H1 (cell line): ENCODE measurements around the gene ZNF469.

Source experiments
- CREB1 ChIP-seq: IDR thresholded peaks from 2 replicates; pipeline ENCODE4 v1.6.1; 2012; ENCODE audit warnings: inconsistent platforms
- CTCF ChIP-seq, 3 experiments: IDR thresholded peaks; 1 replicate in 2 of 3; 2 replicates in 1 of 3; pipeline versions ENCODE4 v1.5.1 to v1.6.1; 2011; ENCODE audit warnings: low read length in 3 of 3, mild to moderate bottlenecking in 3 of 3, inconsistent platforms in 2 of 3, low read depth in 1 of 3, moderate library complexity in 1 of 3; ENCODE audit not compliant: insufficient read depth in 1 of 3; ENCODE audit errors: control extremely low read depth in 1 of 3
- EP300 ChIP-seq, 2 experiments: IDR thresholded peaks; 1 replicate in 1 of 2; 2 replicates in 1 of 2; pipeline ENCODE4 v1.6.1; 2011 to 2012; ENCODE audit warnings: low read depth in 2 of 2, low read length in 2 of 2, mild to moderate bottlenecking in 2 of 2, borderline replicate concordance in 1 of 2, inconsistent platforms in 1 of 2, moderate library complexity in 1 of 2
- EZH2 ChIP-seq: fragments of 200-600 bp; sonication (generic); IDR thresholded peaks from 2 replicates; pipeline ENCODE4 v1.7.1; 2012; ENCODE audit warnings: low read depth, mild to moderate bottlenecking, moderate library complexity, low read length, inconsistent platforms; ENCODE audit not compliant: severe bottlenecking
- HDAC6 ChIP-seq: IDR thresholded peaks from one replicate; pipeline ENCODE4 v1.7.1; 2012; ENCODE audit warnings: low read depth, mild to moderate bottlenecking, inconsistent platforms, low read length, moderate library complexity
- JUND ChIP-seq: IDR thresholded peaks from 2 replicates; pipeline ENCODE4 v1.6.1; 2011; ENCODE audit warnings: mild to moderate bottlenecking, improper control_type of control experiment, low read length
- KDM5A ChIP-seq: fragments of 200-600 bp; IDR thresholded peaks from 2 replicates; pipeline ENCODE4 v1.7.1; 2012; ENCODE audit warnings: mild to moderate bottlenecking, low read length, inconsistent platforms, mixed read lengths
- NRF1 ChIP-seq: IDR thresholded peaks from 2 replicates; pipeline ENCODE4 v1.6.1; 2011; ENCODE audit warnings: mild to moderate bottlenecking, low read depth, low read length, improper control_type of control experiment
- POLR2A ChIP-seq, 2 experiments: IDR thresholded peaks; 1 replicate in 1 of 2; 2 replicates in 1 of 2; pipeline ENCODE4 v1.6.1; 2011; ENCODE audit warnings: low read depth in 2 of 2, low read length in 2 of 2, mild to moderate bottlenecking in 2 of 2; ENCODE audit errors: control extremely low read depth in 1 of 2
- POLR2AphosphoS5 ChIP-seq: IDR thresholded peaks from 2 replicates; pipeline ENCODE4 v1.6.1; 2011; ENCODE audit warnings: low read depth, low read length
- SIN3A ChIP-seq, 2 experiments: IDR thresholded peaks in 1 of 2; conservative IDR thresholded peaks in 1 of 2; 2 replicates each; pipeline ENCODE4 v1.6.1; 2011 to 2012; ENCODE audit warnings: low read length in 2 of 2, improper control_type of control experiment in 1 of 2, low read depth in 1 of 2, mild to moderate bottlenecking in 1 of 2
- SP1 ChIP-seq: IDR thresholded peaks from 2 replicates; pipeline ENCODE4 v1.6.1; 2011; ENCODE audit warnings: low read depth, low read length
- ZNF274 ChIP-seq: IDR thresholded peaks from 2 replicates; pipeline ENCODE4 v1.7.0; 2012; ENCODE audit warnings: low read length, borderline replicate concordance; ENCODE audit errors: extremely low read depth

- TF ChIP-seq POLR2AphosphoS5: no peak
- no peak for TF ChIP-seq EP300 (IDR thresholded peaks at IDR 0.05; ENCODE audit: borderline replicate concordance in 1 of 2, low read depth in 2 of 2, low read length in 2 of 2)
- TF ChIP-seq SIN3A (conservative IDR thresholded peaks at IDR 0.05 in 1 of 2, IDR thresholded peaks at IDR 0.05 in 1 of 2; ENCODE audit: low read depth in 1 of 2, low read length in 2 of 2): no peak
- TF ChIP-seq EZH2: no peak
- no peak for TF ChIP-seq JUND
- TF ChIP-seq CTCF (IDR thresholded peaks at IDR 0.05; ENCODE audit: control extremely low read depth in 1 of 3, insufficient read depth in 1 of 3, low read depth in 1 of 3, low read length in 3 of 3): no peak
- no peak for TF ChIP-seq HDAC6
- no peak for TF ChIP-seq KDM5A
- no peak for TF ChIP-seq NRF1
- no peak for TF ChIP-seq POLR2A (IDR thresholded peaks at IDR 0.05; ENCODE audit: control extremely low read depth in 1 of 2, low read depth in 2 of 2, low read length in 2 of 2)
- no peak for TF ChIP-seq SP1
- no peak for TF ChIP-seq ZNF274
- TF ChIP-seq CREB1: no peak
Observed at GRCh38 chr16:88339930-88340754, 42.6 kb upstream of the ZNF469 start.
